ENCODE data around the gene ECPAS. TPM values are rescaled to one million over a fixed set of nuclear protein-coding genes. Genes with fewer than 3 reads are reported as not detected.
"Not testable (repeated sequence)": the region's sequence is repeated elsewhere in the genome, so short reads cannot be mapped to it uniquely, and the experiment has no call there.

Gene ECPAS
- total RNA-seq, 1 donor from 2014 or later, result 108 TPM

GRCh38 chr9:111413996-111414395, 70.2 kb downstream of the ECPAS start:
- no peak for DNase-seq (ENCODE audit: extremely low spot score, unreplicated experiment)
- H3K27ac Mint-ChIP-seq (ENCODE audit: unreplicated experiment), result no peak overlapping the region
- peaks cover 66% of the 10 kb centered on the region for H3K36me3 Mint-ChIP-seq (ENCODE audit: unreplicated experiment)
- H3K27me3 Mint-ChIP-seq (ENCODE audit: unreplicated experiment), result no peaks in the 10 kb centered on the region
- no peaks in the 10 kb centered on the region for H3K4me1 Mint-ChIP-seq (ENCODE audit: unreplicated experiment)
- H3K9me3 Mint-ChIP-seq (ENCODE audit: unreplicated experiment), result no peaks in the 10 kb centered on the region
- TF ChIP-seq CTCF (IDR thresholded peaks at IDR 0.05), result no peak
- H3K4me3 Mint-ChIP-seq (ENCODE audit: unreplicated experiment), result no peak overlapping the region

DNA sequence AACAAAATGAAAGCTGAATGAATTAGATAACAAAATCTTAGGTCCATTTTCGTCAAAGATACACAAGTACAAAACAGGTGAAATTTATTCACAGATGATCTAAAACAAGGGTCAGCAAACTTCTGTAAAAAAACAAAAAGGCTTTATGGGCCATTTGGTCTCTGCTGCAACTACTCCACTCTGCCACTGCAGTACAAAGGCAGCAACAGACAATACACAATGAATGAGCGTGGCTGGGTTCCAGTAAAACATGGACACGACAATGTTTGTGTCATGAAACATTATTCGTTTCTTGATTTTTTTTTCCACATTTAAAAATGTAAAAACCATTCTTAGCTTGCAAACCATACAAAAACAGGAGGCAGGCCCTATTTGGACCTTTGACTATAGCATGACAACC, 71.9 kb downstream of the ECPAS start:
- no peak overlapping the region for H3K4me3 Mint-ChIP-seq (ENCODE audit: unreplicated experiment)
- peaks cover 73% of the 10 kb centered on the region for H3K36me3 Mint-ChIP-seq (ENCODE audit: unreplicated experiment)

DNA sequence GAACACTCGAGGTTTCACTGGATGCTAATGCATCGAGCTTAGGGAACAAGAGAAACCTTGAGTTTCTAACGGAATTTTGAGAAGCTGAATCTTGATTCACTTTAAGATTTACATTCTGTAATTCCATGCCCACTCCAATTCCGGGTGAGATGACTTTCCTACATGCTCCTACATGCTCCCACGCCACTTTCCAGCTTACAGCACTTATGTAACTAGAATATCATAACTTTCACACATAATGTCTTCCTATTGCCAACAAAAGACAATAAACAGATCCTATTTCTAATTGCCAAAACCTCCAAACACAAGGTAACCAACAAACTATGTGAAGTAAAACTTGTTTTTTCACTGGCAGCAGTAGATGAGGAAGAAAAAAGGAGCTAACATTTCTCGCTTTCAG, 72.9 kb downstream of the ECPAS start:
- Mint-ChIP-seq H3K4me3 (ENCODE audit: unreplicated experiment) (no peak overlapping the region), H3K4me1 (ENCODE audit: unreplicated experiment) (no peaks in the 10 kb centered on the region), H3K9me3 (ENCODE audit: unreplicated experiment) (no peaks in the 10 kb centered on the region), H3K36me3 (ENCODE audit: unreplicated experiment) (peaks cover 67% of the 10 kb centered on the region), H3K27me3 (ENCODE audit: unreplicated experiment) (no peaks in the 10 kb centered on the region), H3K27ac (ENCODE audit: unreplicated experiment) (no peak overlapping the region)
- TF ChIP-seq CTCF (IDR thresholded peaks at IDR 0.05), result no peak
- no peak for DNase-seq (ENCODE audit: extremely low spot score, unreplicated experiment)

More for the DNA sequence above, 71.9 kb downstream of the ECPAS start:
- TF ChIP-seq CTCF (IDR thresholded peaks at IDR 0.05), result no peak
- Mint-ChIP-seq H3K9me3 (ENCODE audit: unreplicated experiment) (no peaks in the 10 kb centered on the region), H3K27ac (ENCODE audit: unreplicated experiment) (no peak overlapping the region), H3K27me3 (ENCODE audit: unreplicated experiment) (no peaks in the 10 kb centered on the region), H3K4me1 (ENCODE audit: unreplicated experiment) (no peaks in the 10 kb centered on the region)
- no peak for DNase-seq (ENCODE audit: extremely low spot score, unreplicated experiment)

DNA sequence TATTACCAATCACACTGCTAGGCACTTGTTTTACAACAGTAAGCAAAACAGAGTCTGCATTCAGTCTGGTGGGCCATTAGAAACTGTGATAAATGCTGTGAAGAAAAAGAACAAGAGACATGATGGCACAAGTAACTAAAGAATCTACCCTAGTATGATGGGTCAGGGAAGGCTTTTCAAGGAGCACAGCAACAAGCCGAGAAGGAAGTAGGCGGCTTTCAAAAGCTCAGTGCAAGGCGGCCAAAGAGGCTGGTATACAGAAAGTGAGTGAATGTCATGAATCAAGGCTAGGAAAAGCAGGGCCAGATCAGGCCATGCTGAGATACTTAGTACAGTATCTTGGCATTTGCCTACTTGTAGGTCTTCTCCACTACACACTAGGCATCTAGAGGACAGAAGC, 76.4 kb downstream of the ECPAS start:
- peaks cover 5% of the 10 kb centered on the region for H3K9me3 Mint-ChIP-seq (ENCODE audit: unreplicated experiment)
- TF ChIP-seq CTCF (IDR thresholded peaks at IDR 0.05), result no peak
- no peak overlapping the region for H3K4me3 Mint-ChIP-seq (ENCODE audit: unreplicated experiment)
- H3K4me1 Mint-ChIP-seq (ENCODE audit: unreplicated experiment), result no peaks in the 10 kb centered on the region
- peaks cover 66% of the 10 kb centered on the region for H3K36me3 Mint-ChIP-seq (ENCODE audit: unreplicated experiment)
- no peaks in the 10 kb centered on the region for H3K27me3 Mint-ChIP-seq (ENCODE audit: unreplicated experiment)
- H3K27ac Mint-ChIP-seq (ENCODE audit: unreplicated experiment), result no peak overlapping the region
- DNase-seq (ENCODE audit: extremely low spot score, unreplicated experiment), result no peak

DNA sequence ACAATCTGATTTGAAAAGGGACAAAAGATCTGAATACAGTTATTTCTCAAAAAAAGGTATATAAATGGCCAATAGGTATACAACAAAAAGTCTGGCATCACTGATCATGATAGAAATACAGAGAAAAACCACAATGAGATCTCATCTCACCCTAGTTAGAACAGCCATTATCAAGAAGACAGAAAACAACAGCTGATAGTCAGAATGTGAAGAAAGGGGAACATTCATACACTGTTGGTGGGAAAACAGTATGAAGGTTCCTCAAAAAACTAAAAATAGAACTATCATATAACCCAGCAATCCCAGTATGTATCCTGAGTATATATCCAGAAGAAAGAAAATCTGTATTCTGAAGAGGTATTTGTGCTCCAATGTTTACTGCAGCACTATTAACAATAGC, 78.5 kb downstream of the ECPAS start:
- Mint-ChIP-seq H3K4me3 (ENCODE audit: unreplicated experiment) (no peak overlapping the region), H3K4me1 (ENCODE audit: unreplicated experiment) (no peaks in the 10 kb centered on the region), H3K9me3 (ENCODE audit: unreplicated experiment) (peaks cover 21% of the 10 kb centered on the region), H3K27me3 (ENCODE audit: unreplicated experiment) (no peaks in the 10 kb centered on the region), H3K27ac (ENCODE audit: unreplicated experiment) (no peak overlapping the region), H3K36me3 (ENCODE audit: unreplicated experiment) (peaks cover 70% of the 10 kb centered on the region)
- TF ChIP-seq CTCF (IDR thresholded peaks at IDR 0.05), result no peak
- no peak for DNase-seq (ENCODE audit: extremely low spot score, unreplicated experiment)

DNA sequence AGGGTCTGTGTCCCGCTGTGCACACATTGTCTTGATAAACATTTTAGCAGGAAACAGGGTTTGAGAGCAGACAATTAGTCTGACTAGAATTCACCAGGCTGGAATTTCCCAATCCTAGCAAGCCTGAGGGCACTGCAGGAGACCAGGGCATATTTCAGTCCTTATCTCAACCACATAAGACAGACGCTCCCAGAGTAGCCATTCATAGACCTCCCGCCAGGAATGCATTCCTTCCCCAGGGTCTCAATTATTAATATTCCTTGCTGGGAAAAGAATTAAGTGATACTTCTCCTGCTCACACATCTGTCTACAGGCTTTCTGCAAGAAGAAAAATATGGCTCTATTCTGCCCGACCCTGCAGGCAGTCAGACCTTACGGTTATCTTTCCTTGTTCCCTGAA, 82.7 kb downstream of the ECPAS start:
- H3K36me3 Mint-ChIP-seq (ENCODE audit: unreplicated experiment), result peaks cover 68% of the 10 kb centered on the region
- not testable (repeated sequence) for H3K27me3 Mint-ChIP-seq (ENCODE audit: unreplicated experiment); H3K27ac Mint-ChIP-seq (ENCODE audit: unreplicated experiment); H3K4me3 Mint-ChIP-seq (ENCODE audit: unreplicated experiment); H3K4me1 Mint-ChIP-seq (ENCODE audit: unreplicated experiment); DNase-seq (ENCODE audit: extremely low spot score, unreplicated experiment)
- H3K9me3 Mint-ChIP-seq (ENCODE audit: unreplicated experiment), result peaks cover 27% of the 10 kb centered on the region
